ENCODE results near the gene CD109.
A peak's percentile ranks its signal among the peaks of the same experiment; 100 is the strongest.

CD109 gene

DNA sequence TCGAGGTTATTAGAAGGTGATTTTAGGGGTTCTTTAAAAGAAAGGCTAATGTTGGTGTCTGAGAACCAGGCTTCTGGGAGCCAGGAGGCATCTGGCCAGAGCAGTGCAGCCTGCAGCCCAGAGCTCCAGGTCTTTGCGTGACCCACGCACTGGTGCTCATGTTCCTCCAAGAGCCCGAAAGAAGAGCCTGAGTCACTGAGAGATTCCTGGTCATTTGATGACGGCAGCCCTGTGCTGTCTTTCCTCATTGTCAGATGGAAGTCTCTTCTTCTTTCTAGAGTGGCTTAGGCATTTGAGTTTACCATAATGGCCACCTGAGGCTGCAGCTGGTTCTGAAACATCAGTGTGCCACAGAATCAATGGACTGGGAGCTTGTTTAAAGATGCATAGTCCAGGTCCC is 46.4 kb downstream of the CD109 start:
- DNase-seq = no peak
- Histone ChIP-seq H3K36me3 (ENCODE audit: control insufficient read depth, insufficient read depth, low read length) (no peaks in the 10 kb centered on the region), H3K27ac (ENCODE audit: insufficient read depth, low read length, poor library complexity, severe bottlenecking) (no peak overlapping the region), H3K4me3 (ENCODE audit: insufficient read depth, low read depth, low read length, poor library complexity, severe bottlenecking) (no peak overlapping the region), H3K27me3 (replicated peaks; ENCODE audit: control insufficient read depth, insufficient read depth, low read length, poor library complexity, severe bottlenecking) (no peaks in the 10 kb centered on the region), H3K9me3 (ENCODE audit: control insufficient read depth, low read length) (no peaks in the 10 kb centered on the region), H3K4me1 (ENCODE audit: control insufficient read depth, insufficient read depth, low read length, poor library complexity, severe bottlenecking) (no peaks in the 10 kb centered on the region)

GRCh38 chr6:73743081-73743480 is 47.1 kb downstream of the CD109 start:
- DNase-seq = no peak
- no peaks in the 10 kb centered on the region for H3K9me3 ChIP-seq (ENCODE audit: control insufficient read depth, low read length)
- no peaks in the 10 kb centered on the region for H3K4me1 ChIP-seq (ENCODE audit: control insufficient read depth, insufficient read depth, low read length, poor library complexity, severe bottlenecking)
- H3K27ac ChIP-seq (ENCODE audit: insufficient read depth, low read length, poor library complexity, severe bottlenecking) = no peak overlapping the region
- no peaks in the 10 kb centered on the region for H3K36me3 ChIP-seq (ENCODE audit: control insufficient read depth, insufficient read depth, low read length)
- H3K4me3 ChIP-seq (ENCODE audit: insufficient read depth, low read depth, low read length, poor library complexity, severe bottlenecking) = no peak overlapping the region
- no peaks in the 10 kb centered on the region for H3K27me3 ChIP-seq (replicated peaks; ENCODE audit: control insufficient read depth, insufficient read depth, low read length, poor library complexity, severe bottlenecking)

GRCh38 chr6:73743556-73743955 is 47.6 kb downstream of the CD109 start:
- no peaks in the 10 kb centered on the region for H3K36me3 ChIP-seq (ENCODE audit: control insufficient read depth, insufficient read depth, low read length)
- no peak overlapping the region for H3K4me3 ChIP-seq (ENCODE audit: insufficient read depth, low read depth, low read length, poor library complexity, severe bottlenecking)
- H3K9me3 ChIP-seq (ENCODE audit: control insufficient read depth, low read length) = no peaks in the 10 kb centered on the region
- no peaks in the 10 kb centered on the region for H3K27me3 ChIP-seq (replicated peaks; ENCODE audit: control insufficient read depth, insufficient read depth, low read length, poor library complexity, severe bottlenecking)
- no peaks in the 10 kb centered on the region for H3K4me1 ChIP-seq (ENCODE audit: control insufficient read depth, insufficient read depth, low read length, poor library complexity, severe bottlenecking)
- no peak for DNase-seq
- no peak overlapping the region for H3K27ac ChIP-seq (ENCODE audit: insufficient read depth, low read length, poor library complexity, severe bottlenecking)

- H3K27ac ChIP-seq (ENCODE audit: insufficient read depth, low read length, poor library complexity, severe bottlenecking) = no peak overlapping the region
- no peaks in the 10 kb centered on the region for H3K9me3 ChIP-seq (ENCODE audit: control insufficient read depth, low read length)
- H3K4me1 ChIP-seq (ENCODE audit: control insufficient read depth, insufficient read depth, low read length, poor library complexity, severe bottlenecking) = no peaks in the 10 kb centered on the region
- H3K4me3 ChIP-seq (ENCODE audit: insufficient read depth, low read depth, low read length, poor library complexity, severe bottlenecking) = peak overlapping the region; percentile 16
- no peaks in the 10 kb centered on the region for H3K27me3 ChIP-seq (replicated peaks; ENCODE audit: control insufficient read depth, insufficient read depth, low read length, poor library complexity, severe bottlenecking)
- no peaks in the 10 kb centered on the region for H3K36me3 ChIP-seq (ENCODE audit: control insufficient read depth, insufficient read depth, low read length)
- DNase-seq = no peak
Measured at GRCh38 chr6:73746787-73747186, 50.8 kb downstream of the CD109 start.

- Histone ChIP-seq H3K27ac (ENCODE audit: insufficient read depth, low read length, poor library complexity, severe bottlenecking) (no peak overlapping the region), H3K36me3 (ENCODE audit: control insufficient read depth, insufficient read depth, low read length) (no peaks in the 10 kb centered on the region), H3K9me3 (ENCODE audit: control insufficient read depth, low read length) (no peaks in the 10 kb centered on the region), H3K27me3 (replicated peaks; ENCODE audit: control insufficient read depth, insufficient read depth, low read length, poor library complexity, severe bottlenecking) (no peaks in the 10 kb centered on the region), H3K4me1 (ENCODE audit: control insufficient read depth, insufficient read depth, low read length, poor library complexity, severe bottlenecking) (no peaks in the 10 kb centered on the region), H3K4me3 (ENCODE audit: insufficient read depth, low read depth, low read length, poor library complexity, severe bottlenecking) (peak overlapping the region; percentile 16)
- no peak for DNase-seq
Measured at GRCh38 chr6:73747289-73747688, 51.3 kb downstream of the CD109 start.

- H3K27me3 ChIP-seq (replicated peaks; ENCODE audit: control insufficient read depth, insufficient read depth, low read length, poor library complexity, severe bottlenecking) = no peaks in the 10 kb centered on the region
- no peaks in the 10 kb centered on the region for H3K4me1 ChIP-seq (ENCODE audit: control insufficient read depth, insufficient read depth, low read length, poor library complexity, severe bottlenecking)
- H3K4me3 ChIP-seq (ENCODE audit: insufficient read depth, low read depth, low read length, poor library complexity, severe bottlenecking) = no peak overlapping the region
- no peak overlapping the region for H3K27ac ChIP-seq (ENCODE audit: insufficient read depth, low read length, poor library complexity, severe bottlenecking)
- no peaks in the 10 kb centered on the region for H3K9me3 ChIP-seq (ENCODE audit: control insufficient read depth, low read length)
- H3K36me3 ChIP-seq (ENCODE audit: control insufficient read depth, insufficient read depth, low read length) = no peaks in the 10 kb centered on the region
- no peak for DNase-seq
Measured at GRCh38 chr6:73752943-73753342, 56.9 kb downstream of the CD109 start.

- H3K4me1 ChIP-seq (ENCODE audit: control insufficient read depth, insufficient read depth, low read length, poor library complexity, severe bottlenecking) = no peaks in the 10 kb centered on the region
- H3K36me3 ChIP-seq (ENCODE audit: control insufficient read depth, insufficient read depth, low read length) = no peaks in the 10 kb centered on the region
- H3K27me3 ChIP-seq (replicated peaks; ENCODE audit: control insufficient read depth, insufficient read depth, low read length, poor library complexity, severe bottlenecking) = no peaks in the 10 kb centered on the region
- H3K4me3 ChIP-seq (ENCODE audit: insufficient read depth, low read depth, low read length, poor library complexity, severe bottlenecking) = no peak overlapping the region
- DNase-seq = no peak
- H3K27ac ChIP-seq (ENCODE audit: insufficient read depth, low read length, poor library complexity, severe bottlenecking) = no peak overlapping the region
- no peaks in the 10 kb centered on the region for H3K9me3 ChIP-seq (ENCODE audit: control insufficient read depth, low read length)
Measured at GRCh38 chr6:73766040-73766439, 70.0 kb downstream of the CD109 start.

GRCh38 chr6:73768558-73768957 is 72.6 kb downstream of the CD109 start:
- Histone ChIP-seq H3K27ac (ENCODE audit: insufficient read depth, low read length, poor library complexity, severe bottlenecking) (no peak overlapping the region), H3K9me3 (ENCODE audit: control insufficient read depth, low read length) (no peaks in the 10 kb centered on the region), H3K27me3 (replicated peaks; ENCODE audit: control insufficient read depth, insufficient read depth, low read length, poor library complexity, severe bottlenecking) (no peaks in the 10 kb centered on the region), H3K4me1 (ENCODE audit: control insufficient read depth, insufficient read depth, low read length, poor library complexity, severe bottlenecking) (no peaks in the 10 kb centered on the region), H3K4me3 (ENCODE audit: insufficient read depth, low read depth, low read length, poor library complexity, severe bottlenecking) (no peak overlapping the region), H3K36me3 (ENCODE audit: control insufficient read depth, insufficient read depth, low read length) (no peaks in the 10 kb centered on the region)
- DNase-seq = no peak

DNA sequence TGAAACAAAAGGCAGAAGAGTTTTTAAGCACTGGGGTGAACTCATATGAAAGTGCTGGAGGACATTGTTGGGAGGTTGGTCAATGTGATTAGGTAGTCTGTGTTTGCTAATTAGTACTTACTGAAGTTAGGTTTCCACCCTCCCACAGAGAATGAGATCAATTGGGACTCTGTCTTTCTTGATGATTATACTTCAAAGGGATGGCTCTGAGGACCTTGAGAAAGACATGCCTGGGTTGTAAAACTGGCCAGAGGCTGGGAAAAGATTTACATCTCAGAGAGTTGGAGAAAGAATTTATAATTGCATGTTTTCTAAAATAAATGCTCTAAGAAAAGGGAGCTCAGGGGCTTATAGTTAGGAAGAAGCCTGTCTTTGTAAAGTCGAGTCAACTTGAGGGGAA is 74.0 kb downstream of the CD109 start:
- no peaks in the 10 kb centered on the region for H3K36me3 ChIP-seq (ENCODE audit: control insufficient read depth, insufficient read depth, low read length)
- H3K27me3 ChIP-seq (replicated peaks; ENCODE audit: control insufficient read depth, insufficient read depth, low read length, poor library complexity, severe bottlenecking) = no peaks in the 10 kb centered on the region
- DNase-seq = no peak
- H3K9me3 ChIP-seq (ENCODE audit: control insufficient read depth, low read length) = no peaks in the 10 kb centered on the region
- H3K27ac ChIP-seq (ENCODE audit: insufficient read depth, low read length, poor library complexity, severe bottlenecking) = no peak overlapping the region
- no peaks in the 10 kb centered on the region for H3K4me1 ChIP-seq (ENCODE audit: control insufficient read depth, insufficient read depth, low read length, poor library complexity, severe bottlenecking)
- no peak overlapping the region for H3K4me3 ChIP-seq (ENCODE audit: insufficient read depth, low read depth, low read length, poor library complexity, severe bottlenecking)

- no peaks in the 10 kb centered on the region for H3K9me3 ChIP-seq (ENCODE audit: control insufficient read depth, low read length)
- DNase-seq = no peak
- no peaks in the 10 kb centered on the region for H3K36me3 ChIP-seq (ENCODE audit: control insufficient read depth, insufficient read depth, low read length)
- H3K4me1 ChIP-seq (ENCODE audit: control insufficient read depth, insufficient read depth, low read length, poor library complexity, severe bottlenecking) = no peaks in the 10 kb centered on the region
- no peak overlapping the region for H3K27ac ChIP-seq (ENCODE audit: insufficient read depth, low read length, poor library complexity, severe bottlenecking)
- H3K27me3 ChIP-seq (replicated peaks; ENCODE audit: control insufficient read depth, insufficient read depth, low read length, poor library complexity, severe bottlenecking) = no peaks in the 10 kb centered on the region
- no peak overlapping the region for H3K4me3 ChIP-seq (ENCODE audit: insufficient read depth, low read depth, low read length, poor library complexity, severe bottlenecking)
Measured at GRCh38 chr6:73774311-73774774, 78.3 kb downstream of the CD109 start.

DNA sequence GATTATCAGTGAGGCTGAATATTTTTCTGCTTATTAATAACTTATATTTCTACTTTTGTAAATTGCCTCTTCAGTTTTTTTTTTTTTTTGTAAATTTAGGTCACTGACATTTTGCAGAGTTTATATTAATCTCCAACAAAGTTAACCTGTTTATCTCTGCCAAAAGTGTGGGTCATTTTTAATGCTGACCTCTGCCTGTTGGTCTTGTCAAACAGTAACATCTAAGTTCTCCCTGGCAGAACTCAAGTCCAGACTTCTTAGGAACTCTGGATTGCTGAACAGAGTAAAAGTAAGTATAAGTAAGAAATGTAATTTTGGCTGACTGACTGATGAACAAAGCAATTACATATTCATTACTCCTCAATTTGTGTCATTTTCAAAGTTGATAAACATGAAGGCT is 83.9 kb downstream of the CD109 start:
- Histone ChIP-seq H3K27me3 (replicated peaks; ENCODE audit: control insufficient read depth, insufficient read depth, low read length, poor library complexity, severe bottlenecking) (no peaks in the 10 kb centered on the region), H3K4me3 (ENCODE audit: insufficient read depth, low read depth, low read length, poor library complexity, severe bottlenecking) (no peak overlapping the region), H3K27ac (ENCODE audit: insufficient read depth, low read length, poor library complexity, severe bottlenecking) (no peak overlapping the region), H3K9me3 (ENCODE audit: control insufficient read depth, low read length) (no peaks in the 10 kb centered on the region), H3K36me3 (ENCODE audit: control insufficient read depth, insufficient read depth, low read length) (no peaks in the 10 kb centered on the region), H3K4me1 (ENCODE audit: control insufficient read depth, insufficient read depth, low read length, poor library complexity, severe bottlenecking) (no peaks in the 10 kb centered on the region)
- DNase-seq = no peak
